ENCODE data around the gene TMEM117.
A peak's percentile ranks its signal among the peaks of the same experiment; 100 is the strongest.
"Not testable (repeated sequence)": the region's sequence is repeated elsewhere in the genome, so short reads cannot be mapped to it uniquely, and the experiment has no call there.

Gene TMEM117

GRCh38 chr12:43965899-43966298 lies 130.0 kb downstream of the TMEM117 start:
- DNase-seq, result no peak

- DNase-seq, result no peak
Observed at GRCh38 chr12:43968736-43969135, 132.9 kb downstream of the TMEM117 start.

- DNase-seq, result no peak
Observed at GRCh38 chr12:43969882-43970281, 134.0 kb downstream of the TMEM117 start.

- no peak for DNase-seq
Observed at GRCh38 chr12:43973385-43973784, 137.5 kb downstream of the TMEM117 start.

GRCh38 chr12:43973993-43974392 lies 138.1 kb downstream of the TMEM117 start:
- no peak for DNase-seq

- DNase-seq, result no peak
Observed at GRCh38 chr12:43976027-43976426, 140.1 kb downstream of the TMEM117 start.

- no peak for DNase-seq
Observed at GRCh38 chr12:43978556-43978955, 142.7 kb downstream of the TMEM117 start.

GRCh38 chr12:43979450-43979849 lies 143.6 kb downstream of the TMEM117 start:
- DNase-seq, result no peak

GRCh38 chr12:43980627-43981191 lies 144.8 kb downstream of the TMEM117 start:
- DNase-seq, result no peak

GRCh38 chr12:43981726-43982125 lies 145.8 kb downstream of the TMEM117 start:
- no peak for DNase-seq

- DNase-seq, result no peak
Observed at GRCh38 chr12:43982544-43982943, 146.7 kb downstream of the TMEM117 start.

- DNase-seq, result no peak
Observed at GRCh38 chr12:43988838-43989560, 153.1 kb downstream of the TMEM117 start.

- DNase-seq, result no peak
Observed at GRCh38 chr12:43992856-43993255, 157.0 kb downstream of the TMEM117 start.

- DNase-seq, result no peak
Observed at GRCh38 chr12:44000309-44000952, 164.6 kb downstream of the TMEM117 start.

- DNase-seq, result no peak
Observed at GRCh38 chr12:44002607-44003006, 166.7 kb downstream of the TMEM117 start.

GRCh38 chr12:44003721-44004120 lies 167.8 kb downstream of the TMEM117 start:
- DNase-seq, result no peak

- peak; percentile 33 for DNase-seq
Observed at GRCh38 chr12:44015333-44015941, 179.6 kb downstream of the TMEM117 start.

GRCh38 chr12:44017216-44017615 lies 181.3 kb downstream of the TMEM117 start:
- no peak for DNase-seq

- DNase-seq, result no peak
Observed at GRCh38 chr12:44019118-44019517, 183.2 kb downstream of the TMEM117 start.

GRCh38 chr12:44020555-44020954 lies 184.7 kb downstream of the TMEM117 start:
- DNase-seq, result no peak

GRCh38 chr12:44021471-44021971 lies 185.6 kb downstream of the TMEM117 start:
- no peak for DNase-seq

- no peak for DNase-seq
Observed at GRCh38 chr12:44025499-44025898, 189.6 kb downstream of the TMEM117 start.

GRCh38 chr12:44026046-44026445 lies 190.2 kb downstream of the TMEM117 start:
- no peak for DNase-seq

- DNase-seq, result not testable (repeated sequence)
Observed at GRCh38 chr12:44026926-44027325, 191.0 kb downstream of the TMEM117 start.
